A673 (cell line): ENCODE data around the gene ISLR. TPM values are rescaled to one million over a fixed set of nuclear protein-coding genes. Genes with fewer than 3 reads are reported as not detected.

Source experiments
- BruUV-seq: library from RNA; stranded (reverse); fragments of 400-500 nt; replicated peaks from 2 replicates; lab custom pipeline; 2021; lab: Mats Ljungman, UMichigan
- CTCF ChIA-PET: fragments of 300-600 bp; sonication (Branson Sonifier 250); formaldehyde crosslinking; loops from one replicate; lab custom pipeline; 2022; ENCODE audit warnings: antibody characterized with exemption; lab: Charles Lee
- POLR2A ChIA-PET: fragments of 300-600 bp; sonication (Branson Sonifier 250); formaldehyde crosslinking; loops from one replicate; lab custom pipeline; 2022; ENCODE audit warnings: antibody characterized with exemption; ENCODE audit not compliant: low non-redundant PET; lab: Charles Lee
- DNase-seq: peaks from one replicate; pipeline ENCODE4 v3.0.0-alpha.2; 2015; ENCODE audit warnings: low spot score
- H3K27ac ChIP-seq: fragments of 200-600 bp; sonication (generic); 2 replicates; pipeline ENCODE4 v1.5.1; 2016; ENCODE audit warnings: mixed run types, low read depth, mild to moderate bottlenecking, mixed read lengths, antibody characterized with exemption, low read length; ENCODE audit not compliant: poor library complexity, severe bottlenecking
- H3K27me3 ChIP-seq: fragments of 200-600 bp; sonication (generic); replicated peaks from 2 replicates; pipeline ENCODE4 v1.6.1; 2017; ENCODE audit warnings: mixed run types, low read depth, mild to moderate bottlenecking, mixed read lengths, antibody characterized with exemption, low read length; ENCODE audit not compliant: insufficient read depth, poor library complexity
- H3K36me3 ChIP-seq: fragments of 200-600 bp; sonication (generic); 2 replicates; pipeline ENCODE4 v1.6.1; 2016; ENCODE audit warnings: mixed run types, mild to moderate bottlenecking, mixed read lengths, antibody characterized with exemption, low read length; ENCODE audit not compliant: insufficient read depth, poor library complexity, severe bottlenecking
- H3K4me1 ChIP-seq: fragments of 200-600 bp; sonication (generic); 2 replicates; pipeline ENCODE4 v1.6.1; 2017; ENCODE audit warnings: mixed run types, mild to moderate bottlenecking, mixed read lengths, antibody characterized with exemption, low read length; ENCODE audit not compliant: insufficient read depth, poor library complexity, severe bottlenecking
- H3K4me3 ChIP-seq: fragments of 200-600 bp; sonication (generic); 2 replicates; pipeline ENCODE4 v1.5.1; 2016; ENCODE audit warnings: low read depth, mixed run types, mild to moderate bottlenecking, mixed read lengths, low read length; ENCODE audit not compliant: poor library complexity, severe bottlenecking
- H3K9me3 ChIP-seq: fragments of 200-600 bp; sonication (generic); 2 replicates; pipeline ENCODE4 v1.6.1; 2016; ENCODE audit warnings: mixed run types, low read depth, mild to moderate bottlenecking, mixed read lengths, antibody characterized with exemption, low read length; ENCODE audit not compliant: poor library complexity, severe bottlenecking
- CTCF ChIP-seq: fragments of 300-800, 200-600 bp; sonication (generic); conservative IDR thresholded peaks from 2 replicates; pipeline ENCODE4 v1.5.1; 2017; ENCODE audit warnings: low read depth, mild to moderate bottlenecking, antibody characterized with exemption, low read length, moderate library complexity, mixed read lengths
- EZH2 ChIP-seq: fragments of 200-600 bp; sonication (generic); IDR thresholded peaks from 2 replicates; pipeline ENCODE4 v1.6.1; 2017; ENCODE audit warnings: borderline replicate concordance, low read depth, mild to moderate bottlenecking, mixed read lengths, antibody characterized with exemption, low read length; ENCODE audit not compliant: poor library complexity, severe bottlenecking
- intact Hi-C: fragments of 100-400 bp; cut with micrococcal nuclease; formaldehyde crosslinking; loops from one replicate; pipeline ENCODE4 v1.10.0; 2022; ENCODE audit not compliant: unreplicated experiment
- total RNA-seq: library from RNA; stranded (reverse); gene quantifications from 2 replicates; pipeline ENCODE4 v1.2.3, GENCODE V29; 2021

ISLR gene
- total RNA-seq, 1 experiment from 2014 or later: 0.41 TPM

- intact Hi-C loops: no loop called here
- POLR2A ChIA-PET: no interaction called here
- no peak overlapping the region for H3K27ac ChIP-seq
- H3K9me3 ChIP-seq: no peaks in the 10 kb centered on the region
- H3K27me3 ChIP-seq: no peaks in the 10 kb centered on the region
- H3K36me3 ChIP-seq: no peaks in the 10 kb centered on the region
- BruUV-seq: no TSS peak
- H3K4me3 ChIP-seq: no peak overlapping the region
- H3K4me1 ChIP-seq: peaks cover 14% of the 10 kb centered on the region
- no peak for DNase-seq
- TF ChIP-seq EZH2 (no peak), CTCF (no peak)
- CTCF ChIA-PET: no interaction called here
Measured at GRCh38 chr15:74214324-74215021, 41.0 kb downstream of the ISLR start.

- TF ChIP-seq EZH2: no peak
- no peak for TF ChIP-seq CTCF
- H3K9me3 ChIP-seq: no peaks in the 10 kb centered on the region
- H3K4me1 ChIP-seq: peaks cover 16% of the 10 kb centered on the region
- intact Hi-C loops: no loop called here
- POLR2A ChIA-PET: no interaction called here
- DNase-seq: no peak
- no peaks in the 10 kb centered on the region for H3K27me3 ChIP-seq
- no TSS peak for BruUV-seq
- no peak overlapping the region for H3K27ac ChIP-seq
- no peak overlapping the region for H3K4me3 ChIP-seq
- CTCF ChIA-PET: no interaction called here
- no peaks in the 10 kb centered on the region for H3K36me3 ChIP-seq
Measured at GRCh38 chr15:74215958-74216357, 42.4 kb downstream of the ISLR start.

- CTCF ChIA-PET: no interaction called here
- peaks cover 25% of the 10 kb centered on the region for H3K4me1 ChIP-seq
- H3K27me3 ChIP-seq: no peaks in the 10 kb centered on the region
- POLR2A ChIA-PET: no interaction called here
- no TSS peak for BruUV-seq
- TF ChIP-seq EZH2 (no peak), CTCF (no peak)
- H3K9me3 ChIP-seq: no peaks in the 10 kb centered on the region
- H3K27ac ChIP-seq: no peak overlapping the region
- no peaks in the 10 kb centered on the region for H3K36me3 ChIP-seq
- intact Hi-C loops: no loop called here
- H3K4me3 ChIP-seq: no peak overlapping the region
- DNase-seq: no peak
Measured at GRCh38 chr15:74216949-74217348, 43.4 kb downstream of the ISLR start.
